Epidermal melanocyte (primary cell): ENCODE data around the gene CCZ1B.
"Not testable (repeated sequence)": the region's sequence is repeated elsewhere in the genome, so short reads cannot be mapped to it uniquely, and the experiment has no call there.

Experiments used
- DNase-seq: peaks from one replicate; pipeline ENCODE4 v3.0.0; 2011; ENCODE audit warnings: low spot score; ENCODE audit not compliant: insufficient read length

CCZ1B gene

DNA sequence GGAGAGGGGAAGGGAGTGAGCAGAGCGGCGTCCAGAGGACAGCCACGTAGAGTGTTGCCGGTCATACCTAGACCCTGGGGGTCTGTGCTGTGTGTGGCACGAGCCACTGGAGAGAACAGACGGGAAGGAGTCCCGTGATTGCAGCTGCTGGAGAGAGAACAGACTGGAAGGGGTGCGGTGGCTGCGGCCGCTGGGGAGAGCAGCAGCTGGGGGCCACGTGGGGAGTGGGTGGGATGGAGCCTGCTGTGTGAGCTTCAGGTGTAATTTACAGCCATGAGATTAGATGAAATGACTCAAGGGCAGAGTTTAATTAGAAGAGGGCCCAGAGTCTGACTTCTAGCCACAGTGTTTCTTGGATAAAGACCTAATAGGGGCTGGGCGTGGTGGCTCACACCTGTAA is 76.7 kb downstream of the CCZ1B start:
- not testable (repeated sequence) for DNase-seq
